NCI-H1048 (cell line): ENCODE results near the gene CCNT2.
"Not testable (repeated sequence)": the region's sequence is repeated elsewhere in the genome, so short reads cannot be mapped to it uniquely, and the experiment has no call there.

Source experiments
- DNase-seq: peaks from one replicate; lab custom pipeline; 2025; lab: John Stamatoyannopoulos, UW

CCNT2 gene

GRCh38 chr2:134918526-134919340, at the start of gene CCNT2:
Gene CCNT2 (plus strand): TSS chr2:134918822. CDS start chr2:134918855, 33 bp downstream.
- DNase-seq, result peak; percentile 98

- no peak for DNase-seq
Measured at GRCh38 chr2:134869946-134870736, 48.5 kb upstream of the CCNT2 start.

GRCh38 chr2:134873152-134873551, 45.5 kb upstream of the CCNT2 start:
- DNase-seq, result no peak

- no peak for DNase-seq
Measured at GRCh38 chr2:134875309-134875708, 43.3 kb upstream of the CCNT2 start.

- DNase-seq, result no peak
Measured at GRCh38 chr2:134882773-134883172, 35.8 kb upstream of the CCNT2 start.

- no peak for DNase-seq
Measured at GRCh38 chr2:134883552-134884293, 34.9 kb upstream of the CCNT2 start.

GRCh38 chr2:134884435-134884834, 34.2 kb upstream of the CCNT2 start:
- DNase-seq, result no peak

- DNase-seq, result no peak
Measured at GRCh38 chr2:134892282-134893035, 26.2 kb upstream of the CCNT2 start.

GRCh38 chr2:134897932-134898331, 20.7 kb upstream of the CCNT2 start:
- DNase-seq, result no peak

GRCh38 chr2:134899204-134899603, 19.4 kb upstream of the CCNT2 start:
- no peak for DNase-seq

- DNase-seq, result no peak
Measured at GRCh38 chr2:134900151-134900550, 18.5 kb upstream of the CCNT2 start.

- not testable (repeated sequence) for DNase-seq
Measured at GRCh38 chr2:134903701-134904100, 14.9 kb upstream of the CCNT2 start.

GRCh38 chr2:134905168-134905567, 13.5 kb upstream of the CCNT2 start:
- no peak for DNase-seq

- no peak for DNase-seq
Measured at GRCh38 chr2:134906726-134907125, 11.9 kb upstream of the CCNT2 start.

- DNase-seq, result not testable (repeated sequence)
Measured at GRCh38 chr2:134907441-134908116, 11.0 kb upstream of the CCNT2 start.

GRCh38 chr2:134910763-134911399, 7.7 kb upstream of the CCNT2 start:
- DNase-seq, result no peak

- DNase-seq, result no peak
Measured at GRCh38 chr2:134911400-134911785, 7.2 kb upstream of the CCNT2 start.

- no peak for DNase-seq
Measured at GRCh38 chr2:134912361-134912760, 6.3 kb upstream of the CCNT2 start.

GRCh38 chr2:134917360-134917865, 1.2 kb upstream of the CCNT2 start:
- no peak for DNase-seq

GRCh38 chr2:134917888-134918525, 615 bp upstream of the CCNT2 start:
- DNase-seq, result no peak
